HepG2 (cell line): ENCODE data around the gene CPO. TPM values are rescaled to one million over a fixed set of nuclear protein-coding genes. Genes with fewer than 3 reads are reported as not detected.

Experiments used
- ATAC-seq: fragments of 200-7000 bp; cut with Tn5 transposase; 3 replicates; pipeline ENCODE4 v1.9.1; 2020; ENCODE audit warnings: mild to moderate bottlenecking, moderate library complexity
- BruUV-seq: library from RNA; stranded (reverse); fragments of 400-500 nt; replicated peaks from 2 replicates; lab custom pipeline; 2021; lab: Mats Ljungman, UMichigan
- CTCF ChIA-PET: fragments of 300-600 bp; formaldehyde crosslinking; extraction: SDS; loops from one replicate; lab custom pipeline; 2021; ENCODE audit warnings: low total read pairs, inconsistent platforms, low intra/inter-chr PET ratio; lab: Yijun Ruan, JAX
- POLR2A ChIA-PET: fragments of 350-600 bp; sonication (Branson Sonifier 250); formaldehyde crosslinking; loops from one replicate; lab custom pipeline; 2020; ENCODE audit warnings: antibody characterized with exemption, inconsistent platforms; lab: Yijun Ruan, JAX
- DNase-seq: peaks from one replicate; pipeline ENCODE4 v3.0.0-alpha.2; 2015; ENCODE audit warnings: low spot score
- FAIRE-seq: peaks from 3 replicates; lab custom pipeline; 2011; peaks lifted over from hg19 to GRCh38; lab: Jason Lieb, UNC
- H2AFZ ChIP-seq: one replicate; pipeline ENCODE4 v1.6.1; 2011; ENCODE audit warnings: low read length, inconsistent platforms
- H3K27ac ChIP-seq: fragments of 300-600 bp; 3 replicates; pipeline ENCODE4 v1.8.0; 2011; ENCODE audit warnings: mixed run types, mild to moderate bottlenecking, mixed read lengths, low read length, inconsistent platforms; ENCODE audit not compliant: insufficient read depth; ENCODE audit errors: extremely low read length
- H3K27me3 ChIP-seq, 2 experiments: fragments of 200-600 bp in 1 of 2; 2 replicates in 1 of 2; 3 replicates in 1 of 2; pipeline versions ENCODE4 v1.6.0 to v1.8.0; 2011; ENCODE audit warnings: low read length in 2 of 2, mild to moderate bottlenecking in 2 of 2, moderate library complexity in 2 of 2, inconsistent platforms in 1 of 2; ENCODE audit not compliant: insufficient read depth in 2 of 2, control insufficient read depth in 1 of 2
- H3K36me3 ChIP-seq, 2 experiments: fragments of 200-600 bp in 1 of 2; replicated peaks in 1 of 2; 2 replicates in 1 of 2; 3 replicates in 1 of 2; pipeline versions ENCODE4 v1.5.1 to v1.8.0; 2011; ENCODE audit warnings: low read length in 2 of 2, inconsistent platforms in 1 of 2; ENCODE audit not compliant: insufficient read depth in 2 of 2, control insufficient read depth in 1 of 2
- H3K4me1 ChIP-seq: 2 replicates; pipeline ENCODE4 v1.5.1; 2012; ENCODE audit warnings: low read length, inconsistent platforms; ENCODE audit not compliant: insufficient read depth
- H3K4me2 ChIP-seq: 2 replicates; pipeline ENCODE4 v1.6.0; 2011; ENCODE audit warnings: low read depth, low read length, inconsistent platforms
- H3K4me3 ChIP-seq, 3 experiments: fragments of 200-600 bp in 1 of 3; sonication (generic), shearing (Covaris generic) in 1 of 3; replicated peaks in 1 of 3; 2 replicates each; pipeline ENCODE4 v1.5.1; 2011 to 2016; ENCODE audit warnings: low read length in 3 of 3, inconsistent platforms in 2 of 3, low read depth in 2 of 3, mild to moderate bottlenecking in 2 of 3, control low read depth in 1 of 3, mixed read lengths in 1 of 3; ENCODE audit not compliant: insufficient read depth in 1 of 3
- H3K79me2 ChIP-seq: one replicate; pipeline ENCODE4 v1.6.1; 2011; ENCODE audit warnings: low read length, inconsistent platforms; ENCODE audit not compliant: insufficient read depth
- H3K9ac ChIP-seq: 2 replicates; pipeline ENCODE4 v1.6.0; 2011; ENCODE audit warnings: mild to moderate bottlenecking, low read depth, low read length, inconsistent platforms; ENCODE audit not compliant: insufficient read depth
- H3K9me3 ChIP-seq: 2 replicates; pipeline ENCODE4 v1.5.1; 2012; ENCODE audit warnings: mild to moderate bottlenecking, low read length
- H4K20me1 ChIP-seq: 2 replicates; pipeline ENCODE4 v1.6.0; 2011; ENCODE audit warnings: inconsistent platforms, mild to moderate bottlenecking, low read length, moderate library complexity; ENCODE audit not compliant: insufficient read depth
- GPN1 ChIP-seq: sonication (generic); formaldehyde crosslinking; IDR thresholded peaks from 2 replicates; pipeline ENCODE4 v1.5.1; 2020; ENCODE audit warnings: missing genetic modification reagents, borderline replicate concordance
- PRDM10 ChIP-seq: sonication (generic); formaldehyde crosslinking; IDR thresholded peaks from 2 replicates; pipeline ENCODE4 v1.4.0; 2020; ENCODE audit warnings: low read depth, missing genetic modification reagents
- SP140L ChIP-seq: sonication (generic); formaldehyde crosslinking; IDR thresholded peaks from 2 replicates; pipeline ENCODE4 v1.4.0; 2020; ENCODE audit warnings: missing genetic modification reagents, borderline replicate concordance
- ZFYVE20 ChIP-seq: sonication (generic); formaldehyde crosslinking; IDR thresholded peaks from 2 replicates; pipeline ENCODE4 v1.8.0; 2023; ENCODE audit warnings: low read depth, mild to moderate bottlenecking, moderate library complexity, missing genetic modification reagents, borderline replicate concordance
- ZKSCAN5 ChIP-seq: sonication (generic); formaldehyde crosslinking; IDR thresholded peaks from 2 replicates; pipeline ENCODE4 v1.5.1; 2020; ENCODE audit warnings: mild to moderate bottlenecking, missing genetic modification reagents
- ZNF101 ChIP-seq: sonication (generic); formaldehyde crosslinking; IDR thresholded peaks from 2 replicates; pipeline ENCODE4 v1.4.0; 2020; ENCODE audit warnings: mild to moderate bottlenecking, low read depth, missing genetic modification reagents, borderline replicate concordance
- ZNF326 ChIP-seq: sonication (generic); formaldehyde crosslinking; IDR thresholded peaks from 2 replicates; pipeline ENCODE4 v1.4.0; 2020; ENCODE audit warnings: missing genetic modification reagents, borderline replicate concordance
- ZNF350 ChIP-seq: sonication (generic); formaldehyde crosslinking; IDR thresholded peaks from 2 replicates; pipeline ENCODE4 v1.4.0; 2020; ENCODE audit warnings: mild to moderate bottlenecking, low read depth, missing genetic modification reagents, borderline replicate concordance
- ZNF660 ChIP-seq: sonication (generic); formaldehyde crosslinking; IDR thresholded peaks from 2 replicates; pipeline ENCODE4 v1.5.1; 2020; ENCODE audit warnings: mild to moderate bottlenecking, low read depth, missing genetic modification reagents, borderline replicate concordance
- ZNF709 ChIP-seq: sonication (generic); formaldehyde crosslinking; IDR thresholded peaks from 2 replicates; pipeline ENCODE4 v1.5.0; 2020; ENCODE audit warnings: mild to moderate bottlenecking, missing genetic modification reagents
- WGBS: methylation state at CpG from one replicate; pipeline ENCODE4 v1.1.6; 2017; ENCODE audit warnings: low lambda C conversion rate; 5-methylcytosine and 5-hydroxymethylcytosine counted together
- in situ Hi-C: cut with HindIII; loops from 2 replicates; pipeline ENCODE4 v1.10.0; 2017; ENCODE audit warnings: low pct_unique_long_range_greater_than_20kb; ENCODE audit not compliant: extremely low pct_ligation_motif_present
- intact Hi-C: fragments of 100-400 bp; cut with micrococcal nuclease; formaldehyde crosslinking; loops from one replicate; pipeline ENCODE4 v1.10.0; 2022; ENCODE audit not compliant: unreplicated experiment
- polyA plus RNA-seq, 8 experiments: library from polyadenylated mRNA; depleted of rRNA in 3 of 8; stranded (reverse) in 7 of 8; unstranded in 1 of 8; fragments of >200 nt; fragmentation: Illumina TruSeq in 4 of 8; extraction: Trizol in 4 of 8; gene quantifications; 2 replicates each; pipeline versions ENCODE4 v1.2.1 to v1.2.3, GENCODE V29; 2011 to 2016; ENCODE audit warnings: low read depth in 4 of 8, missing spikeins in 1 of 8, mixed read lengths in 1 of 8; ENCODE audit not compliant: insufficient read depth in 1 of 8
- total RNA-seq, 5 experiments: library from RNA; depleted of rRNA; stranded (reverse); fragments of >200 nt; fragmentation: Illumina TruSeq; extraction: Trizol; gene quantifications; 2 replicates each; pipeline ENCODE4 v1.2.3, GENCODE V29; 2016; ENCODE audit warnings: low read depth in 1 of 5

Gene CPO
- total and polyA plus RNA-seq, 2 of the 13 experiments (the other 11 are each of a cell fraction or from before 2014, with no cell fraction given) = 0.07 TPM; not detected in 1

GRCh38 chr2:206991070-206991469 lies 51.8 kb downstream of the CPO start:
- no peak for FAIRE-seq
- no peak for DNase-seq
- TF ChIP-seq ZNF709 = no peak
- no peak for TF ChIP-seq SP140L
- no peak for TF ChIP-seq ZNF660 (CRISPR knock-in tag)
- no peak for TF ChIP-seq ZFYVE20 (CRISPR knock-in tag)
- TF ChIP-seq GPN1 = no peak
- TF ChIP-seq ZNF350 (CRISPR knock-in tag) = no peak
- TF ChIP-seq ZKSCAN5 (CRISPR knock-in tag) = no peak
- TF ChIP-seq ZNF101 = no peak
- no peak for TF ChIP-seq PRDM10
- TF ChIP-seq ZNF326 (CRISPR knock-in tag) = no peak
- TF ChIP-seq, all 625 proteins: peak for 0
- no peaks in the 10 kb centered on the region for H3K36me3 ChIP-seq
- no peaks in the 10 kb centered on the region for H3K27me3 ChIP-seq
- H3K27ac ChIP-seq = no peak overlapping the region
- no peak overlapping the region for H3K4me2 ChIP-seq
- in situ Hi-C loops = no loop called here
- intact Hi-C loops = no loop called here
- H3K9ac ChIP-seq = no peak overlapping the region
- no peak overlapping the region for H3K4me3 ChIP-seq
- H3K79me2 ChIP-seq = no peaks in the 10 kb centered on the region
- 12% methylated on average over 2 of the region's 2 CpGs for WGBS
- H2AFZ ChIP-seq = no peak overlapping the region
- H3K4me1 ChIP-seq = no peaks in the 10 kb centered on the region
- ChIA-PET CTCF (no interaction called here), POLR2A (no interaction called here)
- BruUV-seq = no TSS peak
- H4K20me1 ChIP-seq = no peaks in the 10 kb centered on the region
- H3K9me3 ChIP-seq = no peaks in the 10 kb centered on the region
- no peak for ATAC-seq
